ENCODE data around the gene THADA.

The THADA gene

GRCh38 chr2:43225788-43226557, 369.9 kb downstream of the THADA start:
- Histone ChIP-seq H3K36me3 (replicated peaks; ENCODE audit: low read depth, low read length) (peaks cover 28% of the 10 kb centered on the region), H3K9me3 (ENCODE audit: insufficient read depth, low read length) (no peaks in the 10 kb centered on the region), H3K79me2 (ENCODE audit: low read length) (peaks cover 72% of the 10 kb centered on the region), H3K27ac (ENCODE audit: low read length) (peak overlapping the region; percentile 94), H3K4me2 (ENCODE audit: low read length) (peak overlapping the region; percentile 69), H3K27me3 (ENCODE audit: low read depth, low read length) (no peaks in the 10 kb centered on the region), H3K9ac (ENCODE audit: low read length) (peak overlapping the region; percentile 99), H3K4me1 (ENCODE audit: low read length) (peaks cover 53% of the 10 kb centered on the region), H3K4me3 (ENCODE audit: low read length) (peak overlapping the region; percentile 94), H4K20me1 (ENCODE audit: insufficient read depth, low read length) (peaks cover 28% of the 10 kb centered on the region), H2AFZ (ENCODE audit: low read depth, low read length) (no peak overlapping the region)
- TF ChIP-seq, protein P1, sequence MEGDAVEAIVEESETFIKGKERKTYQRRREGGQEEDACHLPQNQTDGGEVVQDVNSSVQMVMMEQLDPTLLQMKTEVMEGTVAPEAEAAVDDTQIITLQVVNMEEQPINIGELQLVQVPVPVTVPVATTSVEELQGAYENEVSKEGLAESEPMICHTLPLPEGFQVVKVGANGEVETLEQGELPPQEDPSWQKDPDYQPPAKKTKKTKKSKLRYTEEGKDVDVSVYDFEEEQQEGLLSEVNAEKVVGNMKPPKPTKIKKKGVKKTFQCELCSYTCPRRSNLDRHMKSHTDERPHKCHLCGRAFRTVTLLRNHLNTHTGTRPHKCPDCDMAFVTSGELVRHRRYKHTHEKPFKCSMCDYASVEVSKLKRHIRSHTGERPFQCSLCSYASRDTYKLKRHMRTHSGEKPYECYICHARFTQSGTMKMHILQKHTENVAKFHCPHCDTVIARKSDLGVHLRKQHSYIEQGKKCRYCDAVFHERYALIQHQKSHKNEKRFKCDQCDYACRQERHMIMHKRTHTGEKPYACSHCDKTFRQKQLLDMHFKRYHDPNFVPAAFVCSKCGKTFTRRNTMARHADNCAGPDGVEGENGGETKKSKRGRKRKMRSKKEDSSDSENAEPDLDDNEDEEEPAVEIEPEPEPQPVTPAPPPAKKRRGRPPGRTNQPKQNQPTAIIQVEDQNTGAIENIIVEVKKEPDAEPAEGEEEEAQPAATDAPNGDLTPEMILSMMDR (IDR thresholded peaks at IDR 0.05; ENCODE audit: low read depth, low read length): no peak
- no peak for TF ChIP-seq EZH2phosphoT487 (IDR thresholded peaks at IDR 0.05; ENCODE audit: low read depth)

GRCh38 chr2:43225093-43225787, 370.6 kb downstream of the THADA start:
- Histone ChIP-seq H3K79me2 (ENCODE audit: low read length) (peaks cover 79% of the 10 kb centered on the region), H3K36me3 (replicated peaks; ENCODE audit: low read depth, low read length) (peaks cover 28% of the 10 kb centered on the region), H3K27ac (ENCODE audit: low read length) (peak overlapping the region; percentile 94), H4K20me1 (ENCODE audit: insufficient read depth, low read length) (peaks cover 28% of the 10 kb centered on the region), H3K9me3 (ENCODE audit: insufficient read depth, low read length) (no peaks in the 10 kb centered on the region), H3K27me3 (ENCODE audit: low read depth, low read length) (no peaks in the 10 kb centered on the region), H3K9ac (ENCODE audit: low read length) (peak overlapping the region; percentile 99), H3K4me2 (ENCODE audit: low read length) (peak overlapping the region; percentile 69), H3K4me1 (ENCODE audit: low read length) (peaks cover 60% of the 10 kb centered on the region), H2AFZ (ENCODE audit: low read depth, low read length) (no peak overlapping the region), H3K4me3 (ENCODE audit: low read length) (peak overlapping the region; percentile 94)
- TF ChIP-seq, protein P1 (IDR thresholded peaks at IDR 0.05; ENCODE audit: low read depth, low read length): no peak
- TF ChIP-seq EZH2phosphoT487 (IDR thresholded peaks at IDR 0.05; ENCODE audit: low read depth): no peak

GRCh38 chr2:43224571-43225092, 371.2 kb downstream of the THADA start:
- Histone ChIP-seq H2AFZ (ENCODE audit: low read depth, low read length) (no peak overlapping the region), H3K27ac (ENCODE audit: low read length) (no peak overlapping the region), H3K9ac (ENCODE audit: low read length) (no peak overlapping the region), H3K27me3 (ENCODE audit: low read depth, low read length) (no peaks in the 10 kb centered on the region), H3K4me1 (ENCODE audit: low read length) (peaks cover 65% of the 10 kb centered on the region), H3K9me3 (ENCODE audit: insufficient read depth, low read length) (no peaks in the 10 kb centered on the region), H3K4me3 (ENCODE audit: low read length) (peak overlapping the region; percentile 94), H4K20me1 (ENCODE audit: insufficient read depth, low read length) (peaks cover 28% of the 10 kb centered on the region), H3K4me2 (ENCODE audit: low read length) (peak overlapping the region; percentile 69), H3K79me2 (ENCODE audit: low read length) (peaks cover 82% of the 10 kb centered on the region), H3K36me3 (replicated peaks; ENCODE audit: low read depth, low read length) (peaks cover 28% of the 10 kb centered on the region)
- no peak for TF ChIP-seq EZH2phosphoT487 (IDR thresholded peaks at IDR 0.05; ENCODE audit: low read depth)
- TF ChIP-seq, protein P1 (IDR thresholded peaks at IDR 0.05; ENCODE audit: low read depth, low read length): no peak

- no peaks in the 10 kb centered on the region for H3K27me3 ChIP-seq (ENCODE audit: low read depth, low read length)
- no peaks in the 10 kb centered on the region for H3K9me3 ChIP-seq (ENCODE audit: insufficient read depth, low read length)
- H3K27ac ChIP-seq (ENCODE audit: low read length): no peak overlapping the region
- TF ChIP-seq EZH2phosphoT487 (IDR thresholded peaks at IDR 0.05; ENCODE audit: low read depth): no peak
- TF ChIP-seq, protein P1 (IDR thresholded peaks at IDR 0.05; ENCODE audit: low read depth, low read length): peak; percentile 16; the same call in 1 of the 2 replicates
- no peak overlapping the region for H3K9ac ChIP-seq (ENCODE audit: low read length)
- H3K4me2 ChIP-seq (ENCODE audit: low read length): peak overlapping the region; percentile 97
- peaks cover 28% of the 10 kb centered on the region for H4K20me1 ChIP-seq (ENCODE audit: insufficient read depth, low read length)
- H3K79me2 ChIP-seq (ENCODE audit: low read length): peaks cover 84% of the 10 kb centered on the region
- H3K36me3 ChIP-seq (replicated peaks; ENCODE audit: low read depth, low read length): peaks cover 28% of the 10 kb centered on the region
- H2AFZ ChIP-seq (ENCODE audit: low read depth, low read length): no peak overlapping the region
- H3K4me3 ChIP-seq (ENCODE audit: low read length): 0 out of 2 replicates have a peak overlapping the region, but pooled peaks have one; percentile 16
- peaks cover 65% of the 10 kb centered on the region for H3K4me1 ChIP-seq (ENCODE audit: low read length)
Measured at GRCh38 chr2:43224131-43224570, 371.7 kb downstream of the THADA start.
